GM12878 (cell line): Measurements from ENCODE around the gene ZMIZ1.

Source experiments
- BCL3 ChIP-seq: IDR thresholded peaks from 2 replicates; pipeline ENCODE4 v1.6.1; 2011; ENCODE audit warnings: borderline replicate concordance, low read depth, mild to moderate bottlenecking, moderate library complexity, low read length; ENCODE audit not compliant: insufficient read depth, poor library complexity, severe bottlenecking
- CTCF ChIP-seq, 3 experiments: IDR thresholded peaks in 2 of 3; conservative IDR thresholded peaks in 1 of 3; 2 replicates each; pipeline ENCODE4 v1.5.1; 2011; ENCODE audit warnings: low read depth in 3 of 3, low read length in 3 of 3, mild to moderate bottlenecking in 3 of 3, control low read depth in 2 of 3, moderate library complexity in 2 of 3, inconsistent platforms in 1 of 3, mixed read lengths in 1 of 3; ENCODE audit not compliant: control insufficient read depth in 2 of 3, insufficient read depth in 1 of 3; ENCODE audit errors: extremely low read depth in 1 of 3
- E2F8 ChIP-seq: fragments of 450-650 bp; IDR thresholded peaks from 2 replicates; pipeline ENCODE4 v1.6.1; 2018; ENCODE audit warnings: mild to moderate bottlenecking, low read depth, moderate library complexity; ENCODE audit not compliant: partially characterized antibody
- EP300 ChIP-seq, 2 experiments: fragments of 150-350 bp in 1 of 2; IDR thresholded peaks; 2 replicates each; pipeline ENCODE4 v1.6.1; 2011 to 2012; ENCODE audit warnings: low read depth in 2 of 2, low read length in 2 of 2, borderline replicate concordance in 1 of 2, improper control_type of control experiment in 1 of 2, inconsistent platforms in 1 of 2; ENCODE audit not compliant: control insufficient read depth in 1 of 2
- MAX ChIP-seq: IDR thresholded peaks from 2 replicates; pipeline ENCODE4 v1.6.1; 2012; ENCODE audit warnings: low read depth, low read length, improper control_type of control experiment
- POLR2AphosphoS5 ChIP-seq: IDR thresholded peaks from 2 replicates; pipeline ENCODE4 v1.6.1; 2011; ENCODE audit warnings: mild to moderate bottlenecking, low read length, inconsistent platforms
- REST ChIP-seq: IDR thresholded peaks from 2 replicates; pipeline ENCODE4 v1.6.1; 2012; ENCODE audit warnings: mild to moderate bottlenecking, low read depth, low read length
- RFX5 ChIP-seq: IDR thresholded peaks from 2 replicates; pipeline ENCODE4 v1.6.1; 2011; ENCODE audit warnings: low read depth, low read length, improper control_type of control experiment
- SMC3 ChIP-seq: IDR thresholded peaks from 2 replicates; pipeline ENCODE4 v1.6.1; 2011; ENCODE audit warnings: low read length, improper control_type of control experiment, borderline replicate concordance
- SUZ12 ChIP-seq: fragments of 200-600 bp; sonication (generic); IDR thresholded peaks from one replicate; pipeline ENCODE4 v1.6.1; 2018; ENCODE audit warnings: antibody characterized with exemption, mild to moderate bottlenecking; ENCODE audit not compliant: unreplicated experiment
- TAF1 ChIP-seq: IDR thresholded peaks from 2 replicates; pipeline ENCODE4 v1.6.1; 2011; ENCODE audit warnings: mild to moderate bottlenecking, low read depth, low read length, borderline replicate concordance
- ZBTB33 ChIP-seq: fragments of 450-650 bp; IDR thresholded peaks from 2 replicates; pipeline ENCODE4 v1.6.1; 2017; ENCODE audit warnings: mild to moderate bottlenecking

GRCh38 chr10:79093658-79094411, 25.1 kb downstream of the ZMIZ1 start:
- TF ChIP-seq CTCF (IDR thresholded peaks at IDR 0.05 in 2 of 3, conservative IDR thresholded peaks at IDR 0.05 in 1 of 3; ENCODE audit: control insufficient read depth in 2 of 3, extremely low read depth in 1 of 3, insufficient read depth in 1 of 3, low read depth in 3 of 3, low read length in 3 of 3) (no peak), TAF1 (no peak), SMC3 (no peak), POLR2AphosphoS5 (no peak), MAX (no peak), ZBTB33 (no peak), REST (no peak), RFX5 (no peak), BCL3 (no peak), SUZ12 (no peak), E2F8 (no peak), EP300 (IDR thresholded peaks at IDR 0.05; ENCODE audit: borderline replicate concordance in 1 of 2, control insufficient read depth in 1 of 2, low read depth in 2 of 2, low read length in 2 of 2) (no peak)
